A673 (cell line): ENCODE results near the gene PCLO.

Source experiments
- CTCF ChIP-seq: fragments of 300-800, 200-600 bp; sonication (generic); conservative IDR thresholded peaks from 2 replicates; pipeline ENCODE4 v1.5.1; 2017; ENCODE audit warnings: low read depth, mild to moderate bottlenecking, antibody characterized with exemption, low read length, moderate library complexity, mixed read lengths
- EZH2 ChIP-seq: fragments of 200-600 bp; sonication (generic); IDR thresholded peaks from 2 replicates; pipeline ENCODE4 v1.6.1; 2017; ENCODE audit warnings: borderline replicate concordance, low read depth, mild to moderate bottlenecking, mixed read lengths, antibody characterized with exemption, low read length; ENCODE audit not compliant: poor library complexity, severe bottlenecking

- TF ChIP-seq CTCF (no peak), EZH2 (no peak)
Measured at GRCh38 chr7:82886324-82886723, 276.4 kb downstream of the PCLO start.
